H4 (cell line): Measurements from ENCODE around the gene PIAS4. TPM values are rescaled to one million over a fixed set of nuclear protein-coding genes. Genes with fewer than 3 reads are reported as not detected.
A peak's percentile ranks its signal among the peaks of the same experiment; 100 is the strongest.

Experiments used
- DNase-seq: peaks from one replicate; pipeline ENCODE4 v3.0.0-alpha.2; 2015; ENCODE audit warnings: low spot score
- total RNA-seq: library from RNA; depleted of rRNA; stranded (reverse); fragments of >200 nt; shearing (Covaris generic); gene quantifications from 2 replicates; pipeline ENCODE4 v1.2.3, GENCODE V29; 2014

Gene PIAS4
- total RNA-seq, 1 experiment from 2014 or later = 5.7 TPM

DNA sequence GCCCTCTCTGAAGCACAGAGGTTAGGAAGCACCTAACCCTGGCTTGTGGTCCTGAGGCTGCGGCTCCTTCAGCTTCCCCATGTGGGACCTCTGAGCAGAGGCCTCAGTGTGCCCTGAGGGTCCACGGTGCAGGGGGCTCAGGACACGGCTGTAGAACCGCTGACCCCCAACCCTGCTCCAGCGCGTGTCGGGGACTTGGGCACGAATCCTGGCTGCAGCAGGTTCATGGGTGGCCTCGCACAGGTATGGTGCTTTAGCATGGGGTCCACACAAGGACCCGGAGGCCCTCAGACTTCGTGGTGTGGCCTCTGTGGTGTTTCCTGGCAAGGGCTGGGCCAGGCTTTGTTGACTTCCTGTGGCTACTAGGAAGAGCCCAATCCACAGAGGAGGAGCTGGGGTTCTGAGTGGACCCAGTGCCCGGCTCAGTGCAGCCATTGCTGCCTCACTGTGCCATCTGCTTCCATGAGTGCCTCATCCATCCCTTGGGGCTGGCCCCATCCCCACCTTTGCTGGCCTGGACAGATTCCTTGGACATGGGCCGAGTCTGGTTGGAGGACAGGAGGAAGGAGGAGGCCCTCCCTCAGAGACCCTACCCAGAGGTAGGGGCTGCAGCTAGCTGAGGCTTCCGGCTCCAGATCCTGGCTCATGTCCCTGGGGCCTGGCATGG is 34.7 kb downstream of the PIAS4 start:
- no peak for DNase-seq

DNA sequence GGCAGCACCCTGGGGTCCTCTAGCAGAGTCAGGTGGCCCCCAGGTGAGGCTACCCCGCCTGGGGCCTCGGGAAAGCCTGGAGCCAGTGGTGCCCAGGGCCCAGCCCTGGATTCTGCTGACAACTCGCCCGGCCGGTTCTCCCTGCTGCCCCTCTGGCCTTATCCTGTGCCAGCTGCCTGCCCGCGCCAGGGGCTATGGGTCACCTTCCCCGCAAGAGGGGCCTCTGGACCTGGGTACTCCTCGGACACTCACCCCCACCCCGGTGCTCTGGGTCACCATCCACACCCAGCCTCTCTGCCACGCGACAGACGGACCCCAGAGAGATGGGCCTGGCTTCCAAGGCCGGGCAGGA is 35.2 kb downstream of the PIAS4 start:
- no peak for DNase-seq

DNA sequence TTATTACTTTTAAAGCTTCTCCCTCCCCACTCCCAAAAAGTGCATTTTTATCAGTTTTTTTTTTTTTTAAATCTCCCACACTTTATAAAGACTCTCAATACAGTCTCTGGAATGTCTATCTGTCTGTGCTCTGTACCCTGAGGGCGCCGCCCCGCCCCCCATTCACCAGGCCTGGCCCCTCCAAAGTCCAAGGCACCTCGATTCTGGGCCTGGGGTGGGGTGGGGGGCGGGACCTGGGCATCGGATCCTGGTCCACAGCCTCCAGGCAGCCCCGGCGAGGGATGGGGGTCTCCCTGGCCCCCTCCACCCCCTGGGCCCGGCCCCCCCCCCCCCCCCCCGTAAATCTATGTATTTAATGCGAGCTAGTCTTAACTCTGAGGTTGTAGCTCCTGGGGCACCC is 35.9 kb downstream of the PIAS4 start:
- DNase-seq = no peak

DNA sequence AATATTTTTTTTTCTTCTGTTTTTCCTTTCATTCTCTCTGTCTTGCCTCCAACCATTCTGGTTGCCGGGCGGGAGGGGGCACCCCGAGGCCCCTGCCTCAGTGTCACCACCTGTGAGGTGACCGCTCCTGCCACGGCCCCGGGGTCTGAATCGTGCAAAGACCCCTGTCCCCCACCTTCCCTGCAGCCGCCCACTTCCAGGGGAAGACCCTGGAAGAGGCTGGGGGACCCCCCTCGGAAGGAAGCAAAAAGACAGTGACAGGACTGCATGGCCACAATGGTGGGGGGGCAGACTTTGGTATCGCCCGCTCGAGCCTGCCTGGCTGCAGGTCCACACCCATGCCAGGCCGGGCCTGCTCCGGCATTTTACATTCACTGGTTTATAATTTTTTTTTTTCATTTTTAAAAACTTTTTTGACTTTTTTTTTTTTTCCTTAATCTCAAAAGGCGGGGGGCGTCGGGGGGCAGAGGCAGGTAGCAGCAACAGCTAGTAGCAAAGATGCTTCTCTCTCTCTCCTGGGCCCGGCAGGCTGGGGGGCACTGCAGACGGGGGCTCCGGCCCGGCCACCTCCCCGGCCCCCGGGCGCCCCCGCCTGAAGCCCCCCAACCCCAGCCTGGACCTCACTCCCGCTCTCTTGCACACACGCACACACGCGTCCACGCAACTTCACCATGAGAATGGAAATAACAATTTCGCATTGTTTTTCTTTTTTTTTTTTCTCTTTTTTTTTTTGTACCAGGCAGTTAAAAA is 36.6 kb downstream of the PIAS4 start:
- no peak for DNase-seq

DNA sequence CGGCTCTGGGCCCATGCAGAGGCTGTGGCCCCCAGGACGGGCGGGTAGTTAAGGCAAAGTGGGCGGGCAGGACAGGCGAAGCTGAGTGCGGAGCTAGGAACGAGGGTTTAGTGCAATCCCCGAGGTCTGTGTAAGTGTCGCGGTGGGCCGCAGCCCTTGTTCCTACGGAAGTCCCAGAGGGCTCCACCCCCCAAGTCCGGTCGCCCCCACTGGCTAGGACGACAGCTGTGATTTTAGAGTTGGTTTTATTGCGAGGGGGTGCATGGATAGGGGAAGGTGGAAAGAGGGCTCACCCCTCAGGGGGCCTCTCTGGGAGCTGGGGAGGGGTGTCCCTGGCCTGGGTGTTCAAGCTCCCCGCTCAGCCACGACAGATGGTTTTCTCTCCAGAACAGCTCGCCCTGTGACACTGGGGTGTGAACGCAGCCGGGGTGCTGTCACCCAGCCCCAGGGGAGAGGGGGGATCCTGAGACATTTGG is 37.5 kb downstream of the PIAS4 start:
- DNase-seq = no peak

DNA sequence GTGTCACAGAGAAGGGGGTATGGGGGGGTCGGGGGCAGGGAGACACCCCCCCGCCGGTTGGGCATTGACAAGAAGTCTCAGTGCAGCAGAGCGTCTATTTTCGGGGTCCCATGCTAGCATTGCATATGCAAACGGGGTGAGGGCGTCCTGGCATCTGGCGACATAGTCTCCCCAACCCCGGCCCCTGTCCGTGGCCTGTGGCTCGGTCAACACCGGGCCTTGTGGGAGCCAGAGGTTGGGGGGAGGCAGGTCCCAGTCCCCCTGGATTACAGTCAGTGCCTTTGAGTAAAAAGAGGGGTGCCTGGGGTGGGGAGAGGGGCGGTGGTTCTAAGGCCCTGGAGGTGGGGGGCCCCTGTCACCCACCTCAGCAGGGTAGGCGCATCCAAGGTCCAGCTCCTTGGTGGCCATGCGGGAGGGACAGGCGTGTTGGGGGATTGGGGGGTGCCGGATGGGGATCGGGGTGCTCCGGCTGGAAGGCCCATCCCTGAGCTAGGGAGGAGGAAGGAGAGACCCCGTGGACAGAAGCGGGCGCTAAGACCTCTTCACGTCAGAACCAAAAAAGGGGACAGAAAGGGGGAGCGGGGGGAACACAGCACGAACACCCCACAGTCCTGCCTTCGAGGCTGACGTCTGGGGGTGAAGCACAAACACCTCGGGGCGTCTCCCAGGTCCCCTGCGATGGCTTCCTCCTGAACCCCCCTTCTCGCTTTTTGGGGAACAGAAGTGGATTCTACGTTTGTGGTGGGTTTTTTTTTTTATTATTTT is 38.2 kb downstream of the PIAS4 start:
- DNase-seq = no peak

DNA sequence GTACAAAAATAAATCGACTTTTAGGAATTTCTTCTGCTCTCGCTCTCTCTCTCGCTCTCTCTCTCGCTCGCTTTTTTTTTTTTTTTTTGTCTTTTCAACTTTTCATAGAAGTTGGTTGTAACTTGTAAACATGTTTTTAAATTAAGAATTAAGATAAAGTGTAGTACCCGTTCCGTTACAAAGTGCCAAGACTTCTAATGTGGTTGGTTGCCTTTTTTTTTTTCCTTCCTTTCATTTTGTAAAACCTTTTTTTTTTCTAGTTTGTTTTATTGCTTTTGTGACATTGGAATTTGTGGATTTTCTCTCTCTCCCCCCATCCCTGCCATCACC is 38.8 kb downstream of the PIAS4 start:
- DNase-seq = no peak

DNA sequence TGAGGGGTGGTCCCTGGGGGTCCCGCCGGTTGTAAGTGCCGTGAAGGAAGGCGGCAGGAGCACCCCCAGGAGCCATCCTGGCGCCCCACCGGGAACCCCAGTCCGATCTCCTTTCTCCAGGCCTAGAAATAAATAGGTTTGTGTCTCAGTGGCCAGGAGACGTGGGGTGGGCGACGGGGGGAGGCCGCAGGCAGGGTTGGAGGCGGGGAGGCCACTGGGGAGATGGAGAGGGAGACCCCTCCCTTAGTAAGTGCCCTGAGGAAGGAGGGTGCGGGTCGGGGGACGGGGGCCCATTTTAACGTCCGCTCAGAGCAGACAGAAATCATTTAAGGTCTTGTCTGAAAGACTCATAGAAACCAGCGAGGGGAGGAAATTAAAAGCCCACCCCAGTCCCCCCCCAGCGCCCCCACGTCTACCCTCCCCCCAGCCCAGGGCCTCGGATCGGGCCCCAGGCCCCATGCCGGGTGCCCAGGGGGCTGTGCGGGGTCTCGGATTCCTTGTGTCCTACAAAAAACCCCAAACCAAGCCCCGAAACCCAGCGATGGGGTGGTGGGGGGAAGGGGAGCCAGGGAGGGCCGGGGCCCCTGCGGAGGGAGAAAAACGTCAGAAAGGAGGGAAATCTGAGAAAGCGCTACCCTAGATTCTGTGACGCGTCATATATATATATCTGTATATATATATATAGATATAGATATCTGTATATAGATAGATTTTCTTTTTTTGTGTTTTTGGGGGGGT is 39.6 kb downstream of the PIAS4 start:
- no peak for DNase-seq

DNA sequence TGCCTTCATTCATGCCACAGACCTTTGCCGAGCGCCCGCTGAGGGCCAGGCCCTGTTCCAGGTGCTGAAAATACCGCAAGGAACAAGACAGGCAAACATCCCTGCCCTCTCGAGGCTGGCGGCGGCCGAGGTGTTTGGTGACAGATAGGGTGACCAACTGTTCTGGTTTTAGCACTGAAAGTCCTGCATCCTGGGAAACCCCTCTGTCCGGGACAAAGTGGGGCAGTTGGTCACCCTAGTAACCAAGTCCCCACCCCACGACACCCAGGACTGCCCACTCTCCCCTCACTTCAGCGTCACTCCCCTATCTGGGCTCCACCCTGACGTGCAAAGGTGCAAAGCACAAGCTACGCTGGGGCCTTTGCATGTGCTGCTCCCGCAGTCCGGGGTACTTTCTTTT is 41.9 kb downstream of the PIAS4 start:
- DNase-seq = no peak

DNA sequence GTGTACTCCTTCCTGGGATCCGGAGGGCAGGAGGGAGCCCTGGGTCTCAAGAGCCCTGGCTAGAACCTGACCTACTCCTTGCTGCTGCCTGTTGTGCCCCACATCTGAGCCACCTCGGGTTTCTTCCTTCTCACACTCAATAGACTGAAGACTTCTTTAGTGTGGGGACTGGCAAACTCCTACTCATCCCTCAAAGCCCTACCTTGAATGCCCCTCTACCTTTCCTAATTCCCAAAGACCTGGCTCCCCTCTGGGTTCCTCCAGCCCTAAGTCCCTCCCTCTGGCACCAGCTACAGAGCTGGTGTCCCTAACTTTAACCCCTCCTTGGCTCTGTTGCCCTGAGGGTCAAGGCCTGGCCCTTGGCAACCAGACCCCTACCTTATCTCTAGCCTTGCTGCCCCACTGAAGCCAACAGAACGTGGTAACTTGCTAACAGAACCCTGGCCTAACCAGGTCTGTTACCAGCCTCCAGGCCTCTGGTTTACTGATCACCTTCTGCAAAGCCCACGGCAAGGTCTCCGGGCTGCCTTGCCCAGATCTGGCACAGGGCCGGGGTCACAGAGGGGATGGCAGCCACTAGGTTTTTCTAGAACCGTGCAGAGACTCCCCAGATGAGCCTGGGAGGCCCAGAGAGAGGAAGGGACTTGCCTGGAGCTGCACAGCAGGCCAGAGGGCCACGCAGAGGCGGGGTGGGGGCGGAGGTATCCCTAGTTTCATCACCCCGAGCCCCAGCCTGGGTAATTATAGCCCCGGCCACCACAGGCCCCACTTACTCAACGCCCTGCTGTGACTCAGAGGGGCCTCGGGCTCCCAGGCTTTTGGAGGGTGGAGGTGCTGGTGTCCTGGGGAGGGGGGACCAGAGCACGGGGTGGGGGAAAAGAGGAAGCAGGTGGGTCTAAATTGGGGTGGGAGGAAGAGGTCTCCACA is 43.9 kb downstream of the PIAS4 start:
- DNase-seq = peak; percentile 55

DNA sequence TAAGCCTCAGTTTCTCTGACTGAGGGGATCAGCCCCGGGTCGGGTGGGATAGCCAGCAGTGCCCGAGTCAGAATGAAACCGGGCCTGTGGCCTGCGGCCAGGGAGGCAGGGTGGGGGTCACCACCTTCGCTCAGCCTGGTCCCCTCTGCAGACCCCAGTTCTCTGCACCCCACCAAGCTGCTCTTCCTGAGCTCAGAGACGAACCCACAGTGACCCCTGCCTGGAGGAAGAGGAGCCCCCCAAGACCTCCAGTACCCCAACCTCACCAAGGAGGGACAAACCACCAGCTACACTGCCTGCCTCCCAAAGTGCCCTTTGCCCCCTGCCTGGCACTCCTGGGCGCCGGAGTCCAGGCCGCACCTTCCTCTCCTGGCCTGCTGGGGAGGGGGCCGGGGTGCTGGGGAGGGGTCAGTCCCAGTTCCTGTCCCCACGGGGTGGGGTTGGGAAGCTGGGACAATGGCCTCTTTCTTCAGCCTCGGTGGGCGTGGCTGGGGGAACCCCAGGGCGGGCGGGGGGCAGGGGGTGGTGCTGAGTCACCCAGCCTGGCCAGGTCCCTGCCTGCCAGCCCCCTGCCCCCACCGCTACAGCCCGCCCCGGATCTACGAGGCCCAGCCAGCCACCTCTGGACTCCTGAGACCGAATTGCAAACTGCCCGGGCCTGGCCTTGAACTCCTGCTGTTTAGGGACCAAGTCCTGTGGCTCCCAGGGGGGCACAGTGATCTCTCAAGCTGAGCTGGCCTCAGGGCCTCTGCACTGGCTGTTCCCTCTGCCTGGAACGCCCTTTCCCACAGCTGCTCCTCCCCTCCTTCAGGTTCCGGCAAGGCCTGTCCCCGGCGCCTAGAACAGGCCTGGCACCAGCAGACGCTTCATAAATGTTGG is 44.8 kb downstream of the PIAS4 start:
- DNase-seq = peak; percentile 70

DNA sequence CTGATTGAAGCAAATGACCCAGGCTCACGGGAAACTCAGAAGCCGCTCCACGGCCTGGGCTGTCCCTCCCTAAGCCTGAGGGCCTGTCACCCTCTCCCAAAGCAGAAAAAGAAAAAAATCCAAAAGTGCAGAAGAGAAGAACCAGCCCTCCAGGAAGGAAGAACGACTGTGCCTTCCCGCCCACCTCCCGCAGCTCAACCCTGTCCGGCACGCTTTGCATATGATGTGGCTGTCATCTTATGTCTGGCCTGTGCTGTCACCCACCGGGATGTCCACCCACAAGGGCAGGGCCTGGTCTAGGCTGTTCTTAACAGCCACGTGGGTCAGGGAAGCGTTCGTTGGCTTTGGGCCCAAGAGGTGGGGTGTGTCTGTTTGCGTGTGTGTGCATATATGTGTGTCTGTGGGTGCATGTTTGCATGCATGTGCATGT is 45.5 kb downstream of the PIAS4 start:
- peak; percentile 26 for DNase-seq

DNA sequence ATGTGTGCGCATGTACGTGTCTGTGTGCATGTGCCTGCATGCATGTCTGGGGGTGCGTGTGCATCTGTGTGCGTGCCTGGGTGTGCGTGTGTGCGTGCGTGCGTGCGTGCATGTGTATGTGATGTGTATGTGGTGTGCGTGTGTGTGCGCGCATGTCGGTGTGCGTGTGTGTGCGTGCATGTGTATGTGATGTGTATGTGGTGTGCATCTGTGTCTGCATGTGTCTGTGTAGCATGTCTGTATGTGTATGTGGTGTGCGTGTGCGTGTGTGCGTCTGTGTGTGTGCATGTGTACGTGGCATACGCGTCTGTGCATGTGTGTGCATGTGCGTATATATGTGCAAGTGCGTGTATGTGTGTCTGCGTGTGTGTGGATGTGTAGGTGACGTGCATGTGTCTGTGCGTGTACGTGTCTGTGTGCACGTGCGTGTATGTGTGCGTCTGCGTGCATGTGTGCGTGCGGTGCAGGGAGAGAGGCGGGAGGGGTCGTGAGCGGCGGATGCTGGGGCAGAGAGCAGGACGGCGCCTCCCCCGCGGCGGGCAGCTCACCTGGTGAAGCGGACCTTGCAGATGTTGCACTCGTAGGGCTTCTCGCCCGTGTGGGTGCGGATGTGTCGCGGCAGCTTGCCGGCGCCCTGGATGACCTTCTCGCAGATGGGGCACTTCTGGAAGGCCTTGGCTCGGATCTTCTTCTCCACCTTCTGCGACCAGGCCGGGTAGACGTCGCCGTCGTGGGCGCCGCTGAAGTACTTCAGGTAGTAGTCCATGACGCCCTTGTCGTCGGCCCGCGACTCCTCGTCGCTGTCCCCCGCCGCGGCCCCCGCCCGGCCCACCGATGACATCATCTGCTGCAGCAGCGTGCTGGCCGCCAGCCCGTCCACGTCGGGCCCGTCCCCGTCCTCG is 46.1 kb downstream of the PIAS4 start:
- DNase-seq = no peak

DNA sequence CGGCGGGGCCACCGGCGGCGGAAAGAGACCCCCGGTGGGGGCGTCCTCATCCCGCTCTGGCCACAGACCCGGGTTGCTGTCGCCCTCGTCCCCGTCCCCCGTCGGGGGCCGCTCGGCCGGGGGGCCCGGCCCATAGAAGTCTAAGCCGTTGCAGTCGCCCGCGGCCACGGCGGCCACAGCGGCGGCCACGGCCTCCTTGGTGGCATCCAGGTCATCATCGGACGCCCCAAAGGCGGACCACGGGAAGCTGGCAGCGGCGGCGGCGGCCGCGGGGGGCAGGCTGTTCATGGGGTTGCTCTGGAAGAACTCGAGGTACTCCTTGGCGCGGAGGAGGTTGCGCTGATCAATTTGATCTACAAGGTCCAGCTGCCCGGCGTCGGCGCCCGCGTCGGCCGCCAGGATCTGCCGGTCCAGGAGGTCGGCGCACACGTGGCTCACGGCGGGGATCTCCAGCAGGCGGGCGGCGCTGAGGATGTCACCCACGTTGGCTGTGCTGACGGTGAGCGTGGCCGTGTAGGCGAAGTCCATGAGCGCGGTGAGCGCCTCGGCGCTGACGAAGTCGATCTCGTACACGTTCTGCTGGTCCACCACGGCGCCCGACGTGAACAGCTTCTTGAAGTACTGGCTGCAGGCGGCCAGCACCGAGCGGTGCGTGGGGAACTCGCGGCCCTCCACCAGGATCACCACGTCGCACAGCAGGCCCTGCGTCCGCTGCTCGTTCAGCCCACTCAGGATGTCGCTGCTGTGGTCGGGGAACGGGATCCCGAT is 47.1 kb downstream of the PIAS4 start:
- DNase-seq = no peak

DNA sequence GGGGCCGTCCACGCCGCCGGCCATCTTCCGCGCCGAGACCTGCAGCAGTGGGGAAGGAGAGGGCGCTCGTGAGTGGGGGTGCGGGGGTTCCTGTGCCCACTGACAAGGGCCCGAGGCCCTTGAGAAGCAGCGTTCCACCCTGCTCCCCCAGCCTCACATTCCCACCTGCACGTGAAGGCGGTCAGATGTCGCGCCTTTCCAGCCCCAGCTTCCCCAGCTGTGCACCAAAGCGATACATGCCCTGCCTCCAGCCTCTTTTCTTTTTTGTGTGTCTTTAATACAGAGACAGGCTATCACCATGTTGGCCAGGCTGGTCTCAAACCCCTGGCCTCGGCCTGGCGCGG is 47.6 kb downstream of the PIAS4 start:
- no peak for DNase-seq

DNA sequence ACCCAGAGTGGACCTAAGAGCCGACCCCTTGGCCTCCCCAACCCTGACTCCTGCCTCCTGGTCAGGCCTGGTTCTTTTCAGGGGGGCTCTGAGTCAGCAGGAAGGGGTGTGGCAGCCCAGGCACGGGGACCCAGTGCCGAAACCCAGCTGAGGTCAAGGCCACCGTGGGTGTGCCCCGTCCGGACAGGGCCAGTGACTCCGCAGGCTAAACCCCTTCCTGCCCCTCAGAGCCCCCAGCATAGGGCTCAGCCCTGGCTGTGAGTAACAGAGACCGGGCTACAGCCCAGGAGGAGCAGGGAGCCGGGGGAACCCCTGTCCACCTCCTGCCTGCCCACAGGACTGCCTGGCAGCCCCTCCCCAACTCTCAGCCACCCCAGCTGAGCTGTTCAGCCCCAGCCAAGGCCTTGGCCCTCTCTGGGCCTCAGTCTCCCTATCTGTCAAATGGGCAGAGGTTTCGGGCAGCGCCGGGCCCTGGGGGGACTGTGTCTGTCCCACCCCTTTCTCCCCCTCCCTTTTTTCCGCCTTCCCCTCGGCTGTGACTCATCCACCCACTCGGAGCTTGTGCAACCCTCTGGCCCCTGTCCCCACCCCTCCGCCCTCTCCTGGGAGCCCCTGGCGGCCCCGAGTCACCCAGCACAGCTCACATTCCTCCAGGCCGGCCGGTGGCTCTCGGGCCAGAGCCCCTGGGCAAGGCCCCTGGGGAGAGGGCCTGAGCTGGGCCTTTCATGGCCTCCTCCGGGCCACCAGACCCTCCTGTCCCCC is 50.6 kb downstream of the PIAS4 start:
- peak; percentile 75 for DNase-seq

DNA sequence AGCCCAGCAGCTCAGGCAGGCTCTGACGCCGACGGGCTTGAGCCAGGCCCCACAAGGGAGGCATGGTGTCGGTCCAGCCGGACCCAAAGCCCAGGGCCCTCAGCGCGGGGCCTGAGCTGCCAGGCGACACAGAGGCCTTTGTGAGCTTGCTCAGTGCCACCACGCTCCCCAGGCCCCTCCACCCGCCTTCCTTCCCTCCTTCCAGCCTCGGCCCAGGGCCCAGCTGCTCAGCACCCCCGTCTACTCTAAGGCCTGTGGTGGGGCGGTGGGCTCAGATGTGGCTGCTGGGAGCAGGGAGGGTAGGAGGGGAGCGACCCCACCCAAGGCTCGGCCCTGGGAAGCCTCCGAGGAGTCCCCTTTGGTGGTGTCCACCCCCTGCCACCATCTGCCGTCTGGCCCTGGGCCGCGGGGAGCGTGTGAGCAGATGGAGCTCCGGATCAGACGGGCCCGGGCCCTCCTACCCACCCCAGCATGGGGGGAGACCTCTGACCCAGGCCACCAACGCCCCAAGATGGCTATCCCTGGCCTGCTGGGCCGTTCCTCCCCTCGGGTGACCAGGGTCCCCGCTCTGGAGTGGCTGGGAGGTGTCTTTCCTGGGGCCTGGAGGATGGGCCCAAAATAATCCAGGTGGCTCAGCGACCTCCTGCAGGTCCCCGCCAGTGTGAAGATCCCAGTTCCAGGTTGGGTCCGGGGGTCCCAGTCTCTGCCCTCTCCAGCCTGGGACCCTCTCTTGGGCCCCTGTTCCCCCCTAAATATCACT is 51.3 kb downstream of the PIAS4 start:
- no peak for DNase-seq
